B cell (primary cell): ENCODE results near the gene GPA33.

Source experiments
- EZH2 ChIP-seq: IDR thresholded peaks from 2 replicates; pipeline ENCODE4 v1.6.1; 2012; ENCODE audit warnings: borderline replicate concordance, low read depth, mild to moderate bottlenecking, moderate library complexity, low read length; ENCODE audit not compliant: insufficient read depth, poor library complexity, severe bottlenecking
- TF ChIP-seq, protein P1 (sequence below): fragments of 200-600 bp; IDR thresholded peaks from one replicate; pipeline ENCODE4 v1.8.0; 2022; ENCODE audit warnings: antibody characterized with exemption, mild to moderate bottlenecking

DNA sequence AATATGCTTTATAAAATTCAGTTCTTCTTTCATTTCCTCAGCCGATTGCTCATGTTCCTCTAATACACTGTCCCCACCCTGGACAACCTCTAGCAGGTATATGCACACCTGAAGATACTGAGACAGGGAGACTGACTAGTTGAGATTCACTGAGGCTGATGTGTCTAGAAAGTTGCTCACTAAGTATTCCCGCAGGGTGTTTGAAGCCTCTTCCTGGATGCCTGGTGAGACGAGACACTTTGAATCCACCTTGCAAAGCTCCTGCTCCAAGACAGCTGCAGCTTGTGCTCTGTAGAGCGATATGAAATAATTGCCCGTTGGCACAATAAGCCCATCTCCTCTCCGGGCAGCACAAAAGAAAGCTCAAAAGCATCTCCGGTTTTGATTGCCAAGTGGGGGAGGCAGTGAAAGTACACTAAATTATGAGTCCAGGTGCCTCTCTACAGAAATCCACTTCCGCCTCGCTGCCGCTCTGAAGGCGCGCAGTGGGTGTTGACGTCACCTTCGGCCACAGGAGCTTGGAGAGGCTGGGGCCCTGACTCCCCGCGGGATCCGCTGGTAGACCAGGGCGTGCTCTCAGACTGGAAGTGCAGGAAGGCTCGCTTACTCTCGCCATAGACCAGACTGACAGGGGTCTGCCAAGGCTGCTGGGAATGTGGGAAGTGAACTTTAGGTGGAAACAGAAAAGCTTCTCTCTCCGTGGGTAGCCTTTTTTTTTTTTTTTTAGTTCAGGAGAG, 46.3 kb downstream of the GPA33 start:
- TF ChIP-seq, protein P1, sequence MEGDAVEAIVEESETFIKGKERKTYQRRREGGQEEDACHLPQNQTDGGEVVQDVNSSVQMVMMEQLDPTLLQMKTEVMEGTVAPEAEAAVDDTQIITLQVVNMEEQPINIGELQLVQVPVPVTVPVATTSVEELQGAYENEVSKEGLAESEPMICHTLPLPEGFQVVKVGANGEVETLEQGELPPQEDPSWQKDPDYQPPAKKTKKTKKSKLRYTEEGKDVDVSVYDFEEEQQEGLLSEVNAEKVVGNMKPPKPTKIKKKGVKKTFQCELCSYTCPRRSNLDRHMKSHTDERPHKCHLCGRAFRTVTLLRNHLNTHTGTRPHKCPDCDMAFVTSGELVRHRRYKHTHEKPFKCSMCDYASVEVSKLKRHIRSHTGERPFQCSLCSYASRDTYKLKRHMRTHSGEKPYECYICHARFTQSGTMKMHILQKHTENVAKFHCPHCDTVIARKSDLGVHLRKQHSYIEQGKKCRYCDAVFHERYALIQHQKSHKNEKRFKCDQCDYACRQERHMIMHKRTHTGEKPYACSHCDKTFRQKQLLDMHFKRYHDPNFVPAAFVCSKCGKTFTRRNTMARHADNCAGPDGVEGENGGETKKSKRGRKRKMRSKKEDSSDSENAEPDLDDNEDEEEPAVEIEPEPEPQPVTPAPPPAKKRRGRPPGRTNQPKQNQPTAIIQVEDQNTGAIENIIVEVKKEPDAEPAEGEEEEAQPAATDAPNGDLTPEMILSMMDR, result no peak
- no peak for TF ChIP-seq EZH2
